Endodermal cell (in vitro differentiated cells): ENCODE measurements around the gene CCNDBP1. TPM values are rescaled to one million over a fixed set of nuclear protein-coding genes. Genes with fewer than 3 reads are reported as not detected.

Experiments used
- DNase-seq: peaks from one replicate; pipeline ENCODE4 v3.0.0-alpha.2; 2017
- H3K27ac ChIP-seq: 2 replicates; pipeline ENCODE4 v1.5.1; 2013; ENCODE audit warnings: mild to moderate bottlenecking, low read depth, low read length, moderate library complexity
- H3K27me3 ChIP-seq: 2 replicates; pipeline ENCODE4 v1.6.1; 2013; ENCODE audit warnings: mild to moderate bottlenecking, low read length, moderate library complexity; ENCODE audit not compliant: insufficient read depth, control insufficient read depth, poor library complexity, severe bottlenecking
- H3K36me3 ChIP-seq: 2 replicates; pipeline ENCODE4 v1.7.0; 2013; ENCODE audit warnings: mild to moderate bottlenecking, low read length, moderate library complexity; ENCODE audit not compliant: control insufficient read depth, insufficient read depth
- H3K4me1 ChIP-seq: one replicate; pipeline ENCODE4 v1.7.0; 2013; ENCODE audit warnings: low read length; ENCODE audit not compliant: control insufficient read depth, insufficient read depth
- H3K4me3 ChIP-seq: 2 replicates; pipeline ENCODE4 v1.5.1; 2013; ENCODE audit warnings: mild to moderate bottlenecking, low read length, moderate library complexity
- H3K9ac ChIP-seq: 2 replicates; pipeline ENCODE4 v1.6.1; 2013; ENCODE audit warnings: mild to moderate bottlenecking, low read length, moderate library complexity; ENCODE audit not compliant: poor library complexity, severe bottlenecking; ENCODE audit errors: extremely low read depth
- H3K9me3 ChIP-seq: 2 replicates; pipeline ENCODE4 v1.6.1; 2013; ENCODE audit warnings: mild to moderate bottlenecking, low read length, moderate library complexity; ENCODE audit not compliant: control insufficient read depth
- H3K27ac Mint-ChIP-seq: 2 replicates; pipeline ENCODE4 v1.8.0; 2020; ENCODE audit warnings: mixed read lengths
- H3K27me3 Mint-ChIP-seq: 2 replicates; pipeline ENCODE4 v1.8.0; 2021; ENCODE audit warnings: mild to moderate bottlenecking, mixed read lengths; ENCODE audit not compliant: insufficient read depth
- H3K36me3 Mint-ChIP-seq: 2 replicates; pipeline ENCODE4 v1.8.0; 2020; ENCODE audit warnings: low read depth, mixed read lengths
- H3K4me1 Mint-ChIP-seq: 2 replicates; pipeline ENCODE4 v1.8.0; 2020; ENCODE audit warnings: mixed read lengths
- H3K4me3 Mint-ChIP-seq: 2 replicates; pipeline ENCODE4 v1.8.0; 2020; ENCODE audit warnings: mild to moderate bottlenecking, moderate library complexity, mixed read lengths
- H3K9me3 Mint-ChIP-seq: 2 replicates; pipeline ENCODE4 v1.8.0; 2020; ENCODE audit warnings: mild to moderate bottlenecking, mixed read lengths
- CTCF ChIP-seq: fragments of 200-600 bp; sonication (generic); conservative IDR thresholded peaks from 2 replicates; pipeline ENCODE4 v1.5.0; 2021; ENCODE audit warnings: antibody characterized with exemption, mild to moderate bottlenecking
- WGBS, 2 experiments: methylation state at CpG; one replicate each; pipeline versions ENCODE4 v1.1.5 to v1.1.7; 2013; ENCODE audit warnings: missing lambda C conversion rate in 2 of 2, mixed read lengths in 1 of 2; ENCODE audit not compliant: insufficient coverage in 1 of 2, insufficient read length in 1 of 2; 5-methylcytosine and 5-hydroxymethylcytosine counted together
- total RNA-seq, 2 donors: library from RNA; stranded (reverse); fragmentation: NEBNext Ultra II Directional in 1 of 2; extraction: Animal tissue kit (Norgen Biotek cat#: 25700) in 1 of 2; gene quantifications; 2 replicates in 1 of 2; 3 replicates in 1 of 2; pipeline ENCODE4 v1.2.1, GENCODE V29; 2021

Gene CCNDBP1
- total RNA-seq, 2 donors from 2014 or later = 25.7 to 43.5 TPM

GRCh38 chr15:43211224-43211735, 26.1 kb downstream of the CCNDBP1 start:
- Mint-ChIP-seq H3K4me1 (no peaks in the 10 kb centered on the region), H3K9me3 (no peaks in the 10 kb centered on the region), H3K27me3 (peaks cover 3% of the 10 kb centered on the region), H3K4me3 (no peak overlapping the region), H3K27ac (no peak overlapping the region), H3K36me3 (no peaks in the 10 kb centered on the region)
- no peak overlapping the region for H3K27ac ChIP-seq
- WGBS, 2 experiments = 91 to 92% methylated on average over 1 to 4 of the region's 4 CpGs
- no peak for DNase-seq
- no peaks in the 10 kb centered on the region for H3K27me3 ChIP-seq
- no peak overlapping the region for H3K4me3 ChIP-seq
- TF ChIP-seq CTCF = no peak
- H3K4me1 ChIP-seq = no peaks in the 10 kb centered on the region
- no peaks in the 10 kb centered on the region for H3K9me3 ChIP-seq
- H3K36me3 ChIP-seq = no peaks in the 10 kb centered on the region
- H3K9ac ChIP-seq = no peak overlapping the region

GRCh38 chr15:43212299-43212698, 27.1 kb downstream of the CCNDBP1 start:
- Mint-ChIP-seq H3K27ac (no peak overlapping the region), H3K27me3 (peaks cover 3% of the 10 kb centered on the region), H3K36me3 (no peaks in the 10 kb centered on the region), H3K9me3 (no peaks in the 10 kb centered on the region), H3K4me3 (no peak overlapping the region), H3K4me1 (no peaks in the 10 kb centered on the region)
- TF ChIP-seq CTCF = no peak
- no peak overlapping the region for H3K9ac ChIP-seq
- no peaks in the 10 kb centered on the region for H3K9me3 ChIP-seq
- 90 to 97% methylated on average over 4 to 8 of the region's 8 CpGs for WGBS, 2 experiments
- no peak overlapping the region for H3K27ac ChIP-seq
- no peak overlapping the region for H3K4me3 ChIP-seq
- no peaks in the 10 kb centered on the region for H3K4me1 ChIP-seq
- H3K27me3 ChIP-seq = no peaks in the 10 kb centered on the region
- DNase-seq = no peak
- no peaks in the 10 kb centered on the region for H3K36me3 ChIP-seq

GRCh38 chr15:43212951-43213350, 27.7 kb downstream of the CCNDBP1 start:
- Mint-ChIP-seq H3K27ac (no peak overlapping the region), H3K9me3 (no peaks in the 10 kb centered on the region), H3K4me1 (no peaks in the 10 kb centered on the region), H3K27me3 (peaks cover 3% of the 10 kb centered on the region), H3K36me3 (no peaks in the 10 kb centered on the region), H3K4me3 (no peak overlapping the region)
- no peak overlapping the region for H3K9ac ChIP-seq
- no peak overlapping the region for H3K4me3 ChIP-seq
- no peak for TF ChIP-seq CTCF
- H3K27ac ChIP-seq = no peak overlapping the region
- no peaks in the 10 kb centered on the region for H3K36me3 ChIP-seq
- H3K4me1 ChIP-seq = no peaks in the 10 kb centered on the region
- no peaks in the 10 kb centered on the region for H3K27me3 ChIP-seq
- H3K9me3 ChIP-seq = no peaks in the 10 kb centered on the region
- no peak for DNase-seq
